HG02840 (cell line): ENCODE measurements around the gene ALX4.

Experiments
- ATAC-seq: cut with Tn5 transposase; IDR thresholded peaks from one replicate; pipeline ENCODE4 v1.9.1; 2021; ENCODE audit warnings: mild to moderate bottlenecking, moderate library complexity, moderate number of reproducible peaks; ENCODE audit not compliant: unreplicated experiment, low FRiP score

The ALX4 gene

GRCh38 chr11:44304091-44305025 lies 5.6 kb downstream of the ALX4 start:
- ATAC-seq: no peak

- no peak for ATAC-seq
Observed at GRCh38 chr11:44303401-44303938, 6.5 kb downstream of the ALX4 start.

- no peak for ATAC-seq
Observed at GRCh38 chr11:44301564-44302271, 8.2 kb downstream of the ALX4 start.

- ATAC-seq: no peak
Observed at GRCh38 chr11:44300844-44301563, 8.9 kb downstream of the ALX4 start.

DNA sequence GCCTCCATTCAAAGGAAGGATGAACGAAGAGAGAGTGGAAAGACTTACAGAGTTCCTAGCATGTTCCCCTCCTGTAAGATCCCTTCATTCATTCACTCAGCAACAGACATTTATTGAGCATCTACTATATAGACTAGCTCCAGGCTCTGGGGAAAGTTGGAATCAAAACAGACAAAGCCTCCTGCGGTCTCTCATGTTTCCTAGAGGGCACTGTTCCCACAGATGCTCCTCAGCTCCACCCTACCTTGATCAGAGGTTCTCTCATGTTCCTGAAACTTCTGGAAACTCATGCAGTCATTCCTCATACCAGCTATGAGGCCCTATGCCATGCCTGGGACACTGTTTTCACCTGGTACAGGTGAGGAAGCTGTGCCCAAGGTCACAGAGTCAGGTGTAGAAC lies 11.1 kb downstream of the ALX4 start:
- no peak for ATAC-seq

DNA sequence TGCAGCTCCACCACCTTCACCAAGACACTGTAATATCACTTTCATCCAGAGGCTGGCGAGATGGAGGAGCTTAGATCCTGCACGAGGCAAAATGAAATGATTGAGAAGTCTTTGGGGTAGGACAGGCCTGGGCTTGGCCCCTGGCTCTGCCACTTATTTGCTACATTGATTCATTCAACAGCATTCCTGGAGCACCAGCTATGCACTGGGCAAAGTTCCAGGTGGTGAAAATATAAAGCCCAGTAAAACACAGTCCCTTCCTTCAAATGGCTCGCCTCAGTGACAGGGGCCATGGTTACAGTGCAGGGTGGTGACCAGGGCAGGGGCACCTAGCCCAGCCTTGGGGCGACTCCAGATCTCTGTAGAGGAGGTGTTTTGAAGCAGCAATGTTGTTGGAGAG lies 19.7 kb downstream of the ALX4 start:
- no peak for ATAC-seq

- ATAC-seq: no peak
Observed at GRCh38 chr11:44288133-44288526, 21.8 kb downstream of the ALX4 start.

DNA sequence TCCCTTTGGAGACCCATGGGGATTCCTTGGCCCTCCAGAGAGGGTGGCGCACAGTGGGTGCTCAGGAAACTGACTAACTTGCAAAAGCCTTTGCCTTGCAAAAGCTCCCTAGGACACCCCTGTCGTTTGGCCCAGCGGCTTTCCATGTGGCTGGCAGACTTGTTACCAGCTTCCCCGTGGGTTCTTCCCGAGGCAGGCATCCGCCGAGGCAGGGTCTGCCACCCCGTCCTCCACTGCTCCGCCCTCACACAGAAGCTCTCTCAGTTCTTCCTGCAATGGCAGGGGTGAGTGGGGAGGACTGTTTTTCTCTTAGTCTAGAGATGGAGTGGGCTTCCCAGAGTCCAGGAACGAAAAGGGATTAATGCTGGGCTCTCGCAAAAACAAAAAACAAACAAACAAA lies 23.0 kb downstream of the ALX4 start:
- ATAC-seq: no peak

DNA sequence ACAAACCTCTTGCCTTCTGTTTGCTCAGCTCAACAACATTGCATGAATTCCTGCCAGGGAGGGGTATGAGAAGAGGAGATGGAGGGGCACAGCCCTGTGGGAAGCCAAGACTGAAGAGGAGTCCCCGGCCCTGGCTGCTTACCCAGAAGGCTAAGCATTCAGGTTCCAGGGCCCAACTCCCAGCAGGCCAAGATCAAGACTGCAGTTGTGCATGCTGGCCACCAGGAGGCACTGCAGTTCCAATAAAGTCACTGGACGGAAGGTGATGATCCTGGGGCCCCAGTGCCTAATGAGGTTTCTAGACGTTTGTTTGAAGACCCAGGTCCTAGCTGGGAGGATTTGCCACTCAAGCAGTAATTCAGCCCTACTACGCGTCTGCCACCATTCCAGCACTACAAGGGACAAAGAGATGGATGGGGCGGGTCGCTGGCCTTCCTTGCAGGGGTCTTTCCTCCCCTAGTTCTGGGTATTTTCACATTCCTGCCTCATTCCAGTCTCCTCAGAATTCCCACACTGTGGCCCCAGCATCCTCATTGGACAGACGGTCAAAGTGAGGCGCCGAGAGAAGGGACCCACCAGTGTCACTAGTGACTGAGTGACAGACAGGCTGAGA lies 23.6 kb downstream of the ALX4 start:
- ATAC-seq: no peak

- no peak for ATAC-seq
Observed at GRCh38 chr11:44285756-44286155, 24.2 kb downstream of the ALX4 start.

- ATAC-seq: no peak
Observed at GRCh38 chr11:44282620-44283019, 27.3 kb downstream of the ALX4 start.

- no peak for ATAC-seq
Observed at GRCh38 chr11:44281151-44281550, 28.8 kb downstream of the ALX4 start.

- ATAC-seq: no peak
Observed at GRCh38 chr11:44280257-44280656, 29.7 kb downstream of the ALX4 start.

- ATAC-seq: no peak
Observed at GRCh38 chr11:44279483-44279882, 30.5 kb downstream of the ALX4 start.

- ATAC-seq: no peak
Observed at GRCh38 chr11:44277196-44278090, 32.5 kb downstream of the ALX4 start.

DNA sequence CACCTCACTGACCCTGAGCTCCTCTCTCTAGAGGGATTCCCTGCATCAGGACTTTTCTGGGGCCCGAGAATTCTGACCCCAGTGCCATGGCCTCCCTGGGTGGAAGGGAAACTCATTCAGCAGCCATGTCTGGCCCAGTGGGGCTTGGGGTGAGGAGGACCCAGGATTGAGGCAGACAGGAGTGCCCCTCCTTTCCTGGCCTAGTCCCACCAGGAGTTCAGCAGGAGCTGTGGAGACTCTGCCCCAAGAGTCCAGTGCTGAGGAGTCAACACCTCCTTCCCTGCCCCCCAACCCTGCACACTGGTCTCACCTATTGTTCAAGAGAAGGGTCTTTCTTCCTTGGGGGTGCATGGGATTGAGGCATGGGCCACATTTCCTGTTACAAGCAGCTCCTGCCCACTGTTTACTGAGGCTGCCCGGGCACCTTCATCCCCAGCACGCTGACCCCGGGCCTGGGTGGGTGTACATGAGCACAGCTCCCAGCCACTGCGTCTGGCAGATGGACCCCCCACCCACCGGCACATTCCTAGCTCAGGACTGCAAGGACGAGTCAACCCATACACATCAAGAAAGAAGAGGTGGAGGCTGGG lies 33.9 kb downstream of the ALX4 start:
- ATAC-seq: no peak

GRCh38 chr11:44275241-44275640 lies 34.7 kb downstream of the ALX4 start:
- no peak for ATAC-seq

GRCh38 chr11:44274404-44274803 lies 35.5 kb downstream of the ALX4 start:
- ATAC-seq: no peak

- no peak for ATAC-seq
Observed at GRCh38 chr11:44271286-44271685, 38.7 kb downstream of the ALX4 start.
